Endothelial cell (in vitro differentiated cells): Measurements from ENCODE around the gene IFNA16. TPM values are rescaled to one million over a fixed set of nuclear protein-coding genes. Genes with fewer than 3 reads are reported as not detected.
"Not testable (repeated sequence)": the region's sequence is repeated elsewhere in the genome, so short reads cannot be mapped to it uniquely, and the experiment has no call there.

Experiments
- DNase-seq: peaks from one replicate; pipeline ENCODE4 v3.0.0; 2021; ENCODE audit warnings: low spot score
- H3K27ac Mint-ChIP-seq: one replicate; pipeline ENCODE4 v1.8.0; 2021; ENCODE audit warnings: mixed read lengths, inconsistent platforms; ENCODE audit not compliant: unreplicated experiment
- H3K27me3 Mint-ChIP-seq: one replicate; pipeline ENCODE4 v1.8.0; 2021; ENCODE audit warnings: mild to moderate bottlenecking, moderate library complexity, mixed read lengths, inconsistent platforms; ENCODE audit not compliant: unreplicated experiment
- H3K36me3 Mint-ChIP-seq: one replicate; pipeline ENCODE4 v1.8.0; 2021; ENCODE audit warnings: mild to moderate bottlenecking, low read depth, mixed read lengths, inconsistent platforms; ENCODE audit not compliant: unreplicated experiment
- H3K4me1 Mint-ChIP-seq: one replicate; pipeline ENCODE4 v1.8.0; 2021; ENCODE audit warnings: mild to moderate bottlenecking, mixed read lengths, inconsistent platforms; ENCODE audit not compliant: unreplicated experiment
- H3K4me3 Mint-ChIP-seq: one replicate; pipeline ENCODE4 v1.8.0; 2021; ENCODE audit warnings: mild to moderate bottlenecking, mixed read lengths, inconsistent platforms; ENCODE audit not compliant: unreplicated experiment
- H3K9me3 Mint-ChIP-seq: one replicate; pipeline ENCODE4 v1.8.0; 2021; ENCODE audit warnings: mixed read lengths, inconsistent platforms; ENCODE audit not compliant: unreplicated experiment
- CTCF ChIP-seq: fragments of 200-600 bp; sonication (generic); IDR thresholded peaks from one replicate; pipeline ENCODE4 v1.5.0; 2021; ENCODE audit warnings: antibody characterized with exemption; ENCODE audit not compliant: unreplicated experiment
- total RNA-seq: library from RNA; stranded (reverse); fragmentation: NEBNext Ultra II Directional; extraction: Animal tissue kit (Norgen Biotek cat#: 25700); gene quantifications from one replicate; pipeline ENCODE4 v1.2.1, GENCODE V29; 2021; ENCODE audit not compliant: unreplicated experiment

Gene IFNA16
- total RNA-seq, 1 donor from 2014 or later, result not detected

- no peak for TF ChIP-seq CTCF
- H3K4me3 Mint-ChIP-seq, result no peak overlapping the region
- H3K36me3 Mint-ChIP-seq, result no peaks in the 10 kb centered on the region
- no peak overlapping the region for H3K27ac Mint-ChIP-seq
- H3K9me3 Mint-ChIP-seq, result no peaks in the 10 kb centered on the region
- H3K27me3 Mint-ChIP-seq, result peaks cover 4% of the 10 kb centered on the region
- H3K4me1 Mint-ChIP-seq, result no peaks in the 10 kb centered on the region
- DNase-seq, result no peak
Observed at GRCh38 chr9:21210311-21210710, 6.8 kb downstream of the IFNA16 start.

- not testable (repeated sequence) for H3K27me3 Mint-ChIP-seq, H3K4me1 Mint-ChIP-seq, H3K4me3 Mint-ChIP-seq, H3K9me3 Mint-ChIP-seq, H3K36me3 Mint-ChIP-seq, H3K27ac Mint-ChIP-seq, DNase-seq
Observed at GRCh38 chr9:21207043-21207442, 10.1 kb downstream of the IFNA16 start, which contains the start of gene IFNA10. Gene IFNA10, minus strand, starts transcription at chr9:21207143. Its CDS starts 46 bp downstream, at chr9:21207097.

GRCh38 chr9:21205204-21205603 is 11.9 kb downstream of the IFNA16 start:
- no peaks in the 10 kb centered on the region for H3K4me1 Mint-ChIP-seq
- no peak overlapping the region for H3K4me3 Mint-ChIP-seq
- no peaks in the 10 kb centered on the region for H3K27me3 Mint-ChIP-seq
- H3K9me3 Mint-ChIP-seq, result no peaks in the 10 kb centered on the region
- TF ChIP-seq CTCF, result no peak
- no peaks in the 10 kb centered on the region for H3K36me3 Mint-ChIP-seq
- no peak overlapping the region for H3K27ac Mint-ChIP-seq
- no peak for DNase-seq

- H3K27me3 Mint-ChIP-seq, H3K9me3 Mint-ChIP-seq, H3K4me3 Mint-ChIP-seq, H3K27ac Mint-ChIP-seq, DNase-seq, H3K36me3 Mint-ChIP-seq, H3K4me1 Mint-ChIP-seq: not testable (repeated sequence)
Observed at GRCh38 chr9:21202105-21202504, 15.0 kb downstream of the IFNA16 start, which contains the start of gene IFNA7. Gene IFNA7, minus strand, starts transcription at chr9:21202205. Its CDS starts 40 bp downstream, at chr9:21202165.

GRCh38 chr9:21194867-21195776 is 22.0 kb downstream of the IFNA16 start:
- not testable (repeated sequence) for H3K36me3 Mint-ChIP-seq, H3K4me3 Mint-ChIP-seq, H3K4me1 Mint-ChIP-seq, H3K9me3 Mint-ChIP-seq, H3K27me3 Mint-ChIP-seq
- peak; percentile 56 for DNase-seq
- TF ChIP-seq CTCF, result peak; percentile 46
- H3K27ac Mint-ChIP-seq, result peak overlapping the region; percentile 42

- H3K27me3 Mint-ChIP-seq, result not testable (repeated sequence)
Observed at GRCh38 chr9:21187487-21187886, 29.6 kb downstream of the IFNA16 start, which contains the start of gene IFNA4. Gene IFNA4, minus strand, starts transcription at chr9:21187587. Its CDS starts 56 bp downstream, at chr9:21187531.

GRCh38 chr9:21182810-21183736 is 34.0 kb downstream of the IFNA16 start:
- not testable (repeated sequence) for H3K27ac Mint-ChIP-seq, H3K4me1 Mint-ChIP-seq, H3K4me3 Mint-ChIP-seq, H3K9me3 Mint-ChIP-seq, H3K27me3 Mint-ChIP-seq, H3K36me3 Mint-ChIP-seq
- DNase-seq, result peak; percentile 24

More at GRCh38 chr9:21187487-21187886, 29.6 kb downstream of the IFNA16 start, which contains the start of gene IFNA4:
- not testable (repeated sequence) for H3K4me1 Mint-ChIP-seq, H3K4me3 Mint-ChIP-seq, H3K27ac Mint-ChIP-seq, DNase-seq, H3K9me3 Mint-ChIP-seq, H3K36me3 Mint-ChIP-seq
